SK-N-SH treated with all-trans-retinoic acid at 6 μM for 48 hours (cell line): ENCODE data around the gene PRDM9.
"Not testable (repeated sequence)": the region's sequence is repeated elsewhere in the genome, so short reads cannot be mapped to it uniquely, and the experiment has no call there.

ENCODE experiments used
- ATAC-seq: fragments of 200-7000 bp; cut with Tn5 transposase; 3 replicates; pipeline ENCODE4 v1.9.1; 2020; ENCODE audit warnings: mild to moderate bottlenecking, moderate library complexity
- CREB5 ChIP-seq: fragments of 250-450 bp; sonication (Bioruptor Pico); IDR thresholded peaks from 2 replicates; pipeline ENCODE4 v1.5.1; 2020; ENCODE audit warnings: low read depth, mild to moderate bottlenecking, moderate library complexity
- CSDC2 ChIP-seq: fragments of 250-450 bp; sonication (Bioruptor Pico); IDR thresholded peaks from 2 replicates; pipeline ENCODE4 v1.5.0; 2020; ENCODE audit warnings: mild to moderate bottlenecking, moderate library complexity
- ESRRG ChIP-seq: fragments of 250-450 bp; sonication (Bioruptor Pico); IDR thresholded peaks from 2 replicates; pipeline ENCODE4 v1.6.1; 2021; ENCODE audit warnings: mild to moderate bottlenecking
- GLIS3 ChIP-seq: fragments of 250-450 bp; sonication (Bioruptor Pico); IDR thresholded peaks from 2 replicates; pipeline ENCODE4 v1.5.0; 2020; ENCODE audit warnings: mild to moderate bottlenecking, moderate library complexity
- ISL1 ChIP-seq: fragments of 250-450 bp; sonication (Bioruptor Pico); IDR thresholded peaks from 2 replicates; pipeline ENCODE4 v2.1.2; 2022; ENCODE audit warnings: mild to moderate bottlenecking, moderate library complexity
- PATZ1 ChIP-seq: fragments of 250-450 bp; sonication (Bioruptor Pico); IDR thresholded peaks from 2 replicates; pipeline ENCODE4 v1.8.0; 2020; ENCODE audit warnings: mild to moderate bottlenecking, moderate library complexity, borderline replicate concordance
- POU6F1 ChIP-seq: fragments of 250-450 bp; sonication (Bioruptor Pico); IDR thresholded peaks from 2 replicates; pipeline ENCODE4 v1.8.0; 2021; ENCODE audit warnings: low read depth, mild to moderate bottlenecking, moderate library complexity, borderline replicate concordance
- PPARA ChIP-seq: fragments of 250-450 bp; sonication (Bioruptor Pico); IDR thresholded peaks from 2 replicates; pipeline ENCODE4 v1.5.0; 2020; ENCODE audit warnings: mild to moderate bottlenecking, borderline replicate concordance
- RARB ChIP-seq: fragments of 250-450 bp; sonication (Bioruptor Pico); IDR thresholded peaks from 2 replicates; pipeline ENCODE4 v1.8.0; 2021; ENCODE audit warnings: mild to moderate bottlenecking, moderate library complexity
- SNAI2 ChIP-seq: fragments of 250-450 bp; sonication (Bioruptor Pico); IDR thresholded peaks from 2 replicates; pipeline ENCODE4 v1.5.0; 2020; ENCODE audit warnings: mild to moderate bottlenecking, moderate library complexity
- TCF4 ChIP-seq: fragments of 250-450 bp; sonication (Bioruptor Pico); IDR thresholded peaks from 2 replicates; pipeline ENCODE4 v1.8.0; 2021; ENCODE audit warnings: mild to moderate bottlenecking, moderate library complexity, borderline replicate concordance
- TOX ChIP-seq: fragments of 250-450 bp; sonication (Bioruptor Pico); IDR thresholded peaks from 2 replicates; pipeline ENCODE4 v1.8.0; 2021; ENCODE audit warnings: mild to moderate bottlenecking, moderate library complexity, borderline replicate concordance
- TSHZ2 ChIP-seq: fragments of 250-450 bp; sonication (Bioruptor Pico); IDR thresholded peaks from 2 replicates; pipeline ENCODE4 v1.5.0; 2020; ENCODE audit warnings: mild to moderate bottlenecking, moderate library complexity
- ZC3H10 ChIP-seq: fragments of 250-450 bp; sonication (Bioruptor Pico); IDR thresholded peaks from 2 replicates; pipeline ENCODE4 v1.5.1; 2021; ENCODE audit warnings: mild to moderate bottlenecking, moderate library complexity
- ZFP30 ChIP-seq: fragments of 450-650 bp; formaldehyde crosslinking; IDR thresholded peaks from 2 replicates; pipeline ENCODE4 v1.5.0; 2022; ENCODE audit warnings: mild to moderate bottlenecking, moderate library complexity
- ZNF565 ChIP-seq: fragments of 450-650 bp; formaldehyde crosslinking; conservative IDR thresholded peaks from 2 replicates; pipeline ENCODE4 v1.5.0; 2020; ENCODE audit warnings: low read depth, mild to moderate bottlenecking, moderate library complexity
- ZNF70 ChIP-seq: fragments of 450-650 bp; formaldehyde crosslinking; IDR thresholded peaks from 2 replicates; pipeline ENCODE4 v1.5.0; 2020; ENCODE audit warnings: mild to moderate bottlenecking, moderate library complexity

The PRDM9 gene

GRCh38 chr5:23476580-23476979, 30.8 kb upstream of the PRDM9 start:
- TF ChIP-seq PPARA (CRISPR knock-in tag), result no peak
- TF ChIP-seq, all 23 proteins: peak for 0
- ATAC-seq, result no peak

- TF ChIP-seq TSHZ2 (CRISPR knock-in tag) (no peak), TCF4 (CRISPR knock-in tag) (no peak), TOX (CRISPR knock-in tag) (no peak)
- no peak for ATAC-seq
These were observed 24.8 kb upstream of the PRDM9 start for GRCh38 chr5:23482642-23483041.

- no peak for TF ChIP-seq ISL1 (CRISPR knock-in tag)
- no peak for TF ChIP-seq POU6F1 (CRISPR knock-in tag)
- no peak for TF ChIP-seq ZC3H10
- TF ChIP-seq CREB5 (CRISPR knock-in tag), result no peak
- no peak for TF ChIP-seq TSHZ2 (CRISPR knock-in tag)
- TF ChIP-seq ZFP30 (CRISPR knock-in tag), result no peak
- no peak for TF ChIP-seq CSDC2
- TF ChIP-seq ZNF565 (CRISPR knock-in tag), result no peak
- TF ChIP-seq GLIS3 (CRISPR knock-in tag), result no peak
- TF ChIP-seq, all 23 proteins: peak for 0
- no peak for ATAC-seq
These were observed 24.3 kb upstream of the PRDM9 start for GRCh38 chr5:23483090-23483489.

- no peak for ATAC-seq
- TF ChIP-seq POU6F1 (CRISPR knock-in tag), result no peak
- no peak for TF ChIP-seq CREB5 (CRISPR knock-in tag)
- TF ChIP-seq PATZ1 (CRISPR knock-in tag), result no peak
- TF ChIP-seq RARB (CRISPR knock-in tag), result no peak
- no peak for TF ChIP-seq SNAI2
- TF ChIP-seq ESRRG (CRISPR knock-in tag), result no peak
- no peak for TF ChIP-seq CSDC2
- TF ChIP-seq ZNF70 (CRISPR knock-in tag), result no peak
- TF ChIP-seq, all 23 proteins: peak for 0
These were observed 23.3 kb upstream of the PRDM9 start for GRCh38 chr5:23484096-23484495.

GRCh38 chr5:23486227-23486626, 21.2 kb upstream of the PRDM9 start:
- ATAC-seq, result not testable (repeated sequence)
